ENCODE results near the gene STUB1. TPM values are rescaled to one million over a fixed set of nuclear protein-coding genes. Genes with fewer than 3 reads are reported as not detected.

The STUB1 gene
- total and polyA plus RNA-seq, 2 experiments from 2014 or later = 91.7 to 108 TPM

DNA sequence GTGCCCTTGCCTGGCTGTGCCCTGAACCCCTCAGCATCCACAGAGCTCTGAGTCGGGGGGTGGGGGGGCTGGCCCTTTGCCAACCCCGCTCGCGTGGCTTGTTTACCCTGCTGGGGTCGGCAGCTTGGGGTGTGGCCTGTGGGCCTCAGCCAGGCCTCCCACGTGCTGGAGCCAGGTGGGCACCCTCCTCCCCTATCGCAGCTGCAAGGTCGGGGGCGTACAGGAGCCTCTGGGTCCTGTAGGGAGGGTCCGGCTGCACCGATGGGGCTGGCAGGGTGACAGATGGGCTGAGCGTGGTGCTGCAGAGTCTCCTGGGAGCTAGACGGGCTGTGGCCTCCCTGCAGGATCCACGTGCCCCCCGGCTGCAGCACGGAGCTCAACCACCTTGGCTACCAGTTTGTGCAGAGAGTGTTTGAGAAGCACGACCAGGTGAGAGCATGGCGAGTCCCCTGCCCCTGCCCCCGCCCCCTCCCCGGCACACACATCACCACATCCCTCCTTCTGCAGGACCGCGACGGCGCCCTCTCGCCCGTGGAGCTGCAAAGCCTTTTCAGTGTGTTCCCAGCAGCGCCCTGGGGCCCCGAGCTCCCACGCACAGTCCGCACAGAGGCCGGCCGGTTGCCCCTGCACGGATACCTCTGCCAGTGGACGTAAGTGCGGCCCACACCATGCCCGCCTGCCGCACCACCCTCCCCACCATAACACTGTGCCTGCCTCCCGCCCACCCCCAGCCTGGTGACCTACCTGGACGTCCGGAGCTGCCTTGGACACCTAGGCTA, 8.7 kb upstream of the STUB1 start:
- TF ChIP-seq NANOG (IDR thresholded peaks at IDR 0.05; ENCODE audit: borderline replicate concordance) = no peak
- TF ChIP-seq, protein P1, sequence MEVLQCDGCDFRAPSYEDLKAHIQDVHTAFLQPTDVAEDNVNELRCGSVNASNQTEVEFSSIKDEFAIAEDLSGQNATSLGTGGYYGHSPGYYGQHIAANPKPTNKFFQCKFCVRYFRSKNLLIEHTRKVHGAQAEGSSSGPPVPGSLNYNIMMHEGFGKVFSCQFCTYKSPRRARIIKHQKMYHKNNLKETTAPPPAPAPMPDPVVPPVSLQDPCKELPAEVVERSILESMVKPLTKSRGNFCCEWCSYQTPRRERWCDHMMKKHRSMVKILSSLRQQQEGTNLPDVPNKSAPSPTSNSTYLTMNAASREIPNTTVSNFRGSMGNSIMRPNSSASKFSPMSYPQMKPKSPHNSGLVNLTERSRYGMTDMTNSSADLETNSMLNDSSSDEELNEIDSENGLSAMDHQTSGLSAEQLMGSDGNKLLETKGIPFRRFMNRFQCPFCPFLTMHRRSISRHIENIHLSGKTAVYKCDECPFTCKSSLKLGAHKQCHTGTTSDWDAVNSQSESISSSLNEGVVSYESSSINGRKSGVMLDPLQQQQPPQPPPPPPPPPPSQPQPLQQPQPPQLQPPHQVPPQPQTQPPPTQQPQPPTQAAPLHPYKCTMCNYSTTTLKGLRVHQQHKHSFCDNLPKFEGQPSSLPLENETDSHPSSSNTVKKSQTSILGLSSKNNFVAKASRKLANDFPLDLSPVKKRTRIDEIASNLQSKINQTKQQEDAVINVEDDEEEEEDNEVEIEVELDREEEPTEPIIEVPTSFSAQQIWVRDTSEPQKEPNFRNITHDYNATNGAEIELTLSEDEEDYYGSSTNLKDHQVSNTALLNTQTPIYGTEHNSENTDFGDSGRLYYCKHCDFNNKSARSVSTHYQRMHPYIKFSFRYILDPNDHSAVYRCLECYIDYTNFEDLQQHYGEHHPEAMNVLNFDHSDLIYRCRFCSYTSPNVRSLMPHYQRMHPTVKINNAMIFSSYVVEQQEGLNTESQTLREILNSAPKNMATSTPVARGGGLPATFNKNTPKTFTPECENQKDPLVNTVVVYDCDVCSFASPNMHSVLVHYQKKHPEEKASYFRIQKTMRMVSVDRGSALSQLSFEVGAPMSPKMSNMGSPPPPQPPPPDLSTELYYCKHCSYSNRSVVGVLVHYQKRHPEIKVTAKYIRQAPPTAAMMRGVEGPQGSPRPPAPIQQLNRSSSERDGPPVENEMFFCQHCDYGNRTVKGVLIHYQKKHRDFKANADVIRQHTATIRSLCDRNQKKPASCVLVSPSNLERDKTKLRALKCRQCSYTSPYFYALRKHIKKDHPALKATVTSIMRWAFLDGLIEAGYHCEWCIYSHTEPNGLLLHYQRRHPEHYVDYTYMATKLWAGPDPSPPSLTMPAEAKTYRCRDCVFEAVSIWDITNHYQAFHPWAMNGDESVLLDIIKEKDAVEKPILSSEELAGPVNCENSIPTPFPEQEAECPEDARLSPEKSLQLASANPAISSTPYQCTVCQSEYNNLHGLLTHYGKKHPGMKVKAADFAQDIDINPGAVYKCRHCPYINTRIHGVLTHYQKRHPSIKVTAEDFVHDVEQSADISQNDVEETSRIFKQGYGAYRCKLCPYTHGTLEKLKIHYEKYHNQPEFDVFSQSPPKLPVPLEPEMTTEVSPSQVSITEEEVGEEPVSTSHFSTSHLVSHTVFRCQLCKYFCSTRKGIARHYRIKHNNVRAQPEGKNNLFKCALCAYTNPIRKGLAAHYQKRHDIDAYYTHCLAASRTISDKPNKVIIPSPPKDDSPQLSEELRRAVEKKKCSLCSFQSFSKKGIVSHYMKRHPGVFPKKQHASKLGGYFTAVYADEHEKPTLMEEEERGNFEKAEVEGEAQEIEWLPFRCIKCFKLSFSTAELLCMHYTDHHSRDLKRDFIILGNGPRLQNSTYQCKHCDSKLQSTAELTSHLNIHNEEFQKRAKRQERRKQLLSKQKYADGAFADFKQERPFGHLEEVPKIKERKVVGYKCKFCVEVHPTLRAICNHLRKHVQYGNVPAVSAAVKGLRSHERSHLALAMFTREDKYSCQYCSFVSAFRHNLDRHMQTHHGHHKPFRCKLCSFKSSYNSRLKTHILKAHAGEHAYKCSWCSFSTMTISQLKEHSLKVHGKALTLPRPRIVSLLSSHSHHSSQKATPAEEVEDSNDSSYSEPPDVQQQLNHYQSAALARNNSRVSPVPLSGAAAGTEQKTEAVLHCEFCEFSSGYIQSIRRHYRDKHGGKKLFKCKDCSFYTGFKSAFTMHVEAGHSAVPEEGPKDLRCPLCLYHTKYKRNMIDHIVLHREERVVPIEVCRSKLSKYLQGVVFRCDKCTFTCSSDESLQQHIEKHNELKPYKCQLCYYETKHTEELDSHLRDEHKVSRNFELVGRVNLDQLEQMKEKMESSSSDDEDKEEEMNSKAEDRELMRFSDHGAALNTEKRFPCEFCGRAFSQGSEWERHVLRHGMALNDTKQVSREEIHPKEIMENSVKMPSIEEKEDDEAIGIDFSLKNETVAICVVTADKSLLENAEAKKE (CRISPR knock-in tag; IDR thresholded peaks at IDR 0.05) = no peak
- no peak for TF ChIP-seq POLR2AphosphoS5 (IDR thresholded peaks at IDR 0.05; ENCODE audit: low read depth)
- TF ChIP-seq CTCF (conservative IDR thresholded peaks at IDR 0.05; ENCODE audit: low read depth in 2 of 2) = no peak
- TF ChIP-seq, protein P2, sequence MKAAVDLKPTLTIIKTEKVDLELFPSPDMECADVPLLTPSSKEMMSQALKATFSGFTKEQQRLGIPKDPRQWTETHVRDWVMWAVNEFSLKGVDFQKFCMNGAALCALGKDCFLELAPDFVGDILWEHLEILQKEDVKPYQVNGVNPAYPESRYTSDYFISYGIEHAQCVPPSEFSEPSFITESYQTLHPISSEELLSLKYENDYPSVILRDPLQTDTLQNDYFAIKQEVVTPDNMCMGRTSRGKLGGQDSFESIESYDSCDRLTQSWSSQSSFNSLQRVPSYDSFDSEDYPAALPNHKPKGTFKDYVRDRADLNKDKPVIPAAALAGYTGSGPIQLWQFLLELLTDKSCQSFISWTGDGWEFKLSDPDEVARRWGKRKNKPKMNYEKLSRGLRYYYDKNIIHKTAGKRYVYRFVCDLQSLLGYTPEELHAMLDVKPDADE (IDR thresholded peaks at IDR 0.05) = no peak
- no peak for TF ChIP-seq JUNB (IDR thresholded peaks at IDR 0.05; ENCODE audit: unreplicated experiment)
- no peak for TF ChIP-seq STAT1 (IDR thresholded peaks at IDR 0.05; ENCODE audit: unreplicated experiment)
- TF ChIP-seq EZH2 (IDR thresholded peaks at IDR 0.05; ENCODE audit: low read depth, unreplicated experiment) = no peak
- TF ChIP-seq EZH2phosphoT487 (IDR thresholded peaks at IDR 0.05; ENCODE audit: unreplicated experiment) = no peak
- TF ChIP-seq, protein P3, sequence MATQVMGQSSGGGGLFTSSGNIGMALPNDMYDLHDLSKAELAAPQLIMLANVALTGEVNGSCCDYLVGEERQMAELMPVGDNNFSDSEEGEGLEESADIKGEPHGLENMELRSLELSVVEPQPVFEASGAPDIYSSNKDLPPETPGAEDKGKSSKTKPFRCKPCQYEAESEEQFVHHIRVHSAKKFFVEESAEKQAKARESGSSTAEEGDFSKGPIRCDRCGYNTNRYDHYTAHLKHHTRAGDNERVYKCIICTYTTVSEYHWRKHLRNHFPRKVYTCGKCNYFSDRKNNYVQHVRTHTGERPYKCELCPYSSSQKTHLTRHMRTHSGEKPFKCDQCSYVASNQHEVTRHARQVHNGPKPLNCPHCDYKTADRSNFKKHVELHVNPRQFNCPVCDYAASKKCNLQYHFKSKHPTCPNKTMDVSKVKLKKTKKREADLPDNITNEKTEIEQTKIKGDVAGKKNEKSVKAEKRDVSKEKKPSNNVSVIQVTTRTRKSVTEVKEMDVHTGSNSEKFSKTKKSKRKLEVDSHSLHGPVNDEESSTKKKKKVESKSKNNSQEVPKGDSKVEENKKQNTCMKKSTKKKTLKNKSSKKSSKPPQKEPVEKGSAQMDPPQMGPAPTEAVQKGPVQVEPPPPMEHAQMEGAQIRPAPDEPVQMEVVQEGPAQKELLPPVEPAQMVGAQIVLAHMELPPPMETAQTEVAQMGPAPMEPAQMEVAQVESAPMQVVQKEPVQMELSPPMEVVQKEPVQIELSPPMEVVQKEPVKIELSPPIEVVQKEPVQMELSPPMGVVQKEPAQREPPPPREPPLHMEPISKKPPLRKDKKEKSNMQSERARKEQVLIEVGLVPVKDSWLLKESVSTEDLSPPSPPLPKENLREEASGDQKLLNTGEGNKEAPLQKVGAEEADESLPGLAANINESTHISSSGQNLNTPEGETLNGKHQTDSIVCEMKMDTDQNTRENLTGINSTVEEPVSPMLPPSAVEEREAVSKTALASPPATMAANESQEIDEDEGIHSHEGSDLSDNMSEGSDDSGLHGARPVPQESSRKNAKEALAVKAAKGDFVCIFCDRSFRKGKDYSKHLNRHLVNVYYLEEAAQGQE (IDR thresholded peaks at IDR 0.05; ENCODE audit: unreplicated experiment) = no peak
- no peak for TF ChIP-seq ZNF331 (CRISPR knock-in tag; IDR thresholded peaks at IDR 0.05; ENCODE audit: low read depth)
- TF ChIP-seq ZNF114 (CRISPR knock-in tag; IDR thresholded peaks at IDR 0.05) = no peak
- no peak for TF ChIP-seq CREB1 (CRISPR knock-in tag; IDR thresholded peaks at IDR 0.05; ENCODE audit: low read depth)
- H3K27me3 ChIP-seq (ENCODE audit: insufficient read depth) = no peaks in the 10 kb centered on the region
- peaks cover 3% of the 10 kb centered on the region for H4K20me1 ChIP-seq (replicated peaks; ENCODE audit: insufficient read depth)
- H3K9me2 ChIP-seq (ENCODE audit: insufficient read depth) = no peaks in the 10 kb centered on the region
- no peak overlapping the region for H3K4me3 ChIP-seq
- DNase-seq (ENCODE audit: low spot score) = no peak
- Mint-ChIP-seq H3K27ac (no peak overlapping the region), H3K27me3 (ENCODE audit: insufficient read depth, low read depth, poor library complexity) (peaks cover 6% of the 10 kb centered on the region), H3K9me3 (no peaks in the 10 kb centered on the region; the same call in 2 of the 3 replicates), H3K4me3 (no peak overlapping the region), H3K36me3 (ENCODE audit: low read depth) (peaks cover 21% of the 10 kb centered on the region), H3K4me1 (peaks cover 6% of the 10 kb centered on the region; the same call in 2 of the 3 replicates)
- peaks cover 11% of the 10 kb centered on the region; the same call in 1 of the 2 replicates for H3K36me3 ChIP-seq (ENCODE audit: insufficient read depth)
- H3K4me1 ChIP-seq (ENCODE audit: insufficient read depth) = no peaks in the 10 kb centered on the region; the same call in 1 of the 2 replicates
- peaks cover 23% of the 10 kb centered on the region; the same call in 1 of the 2 replicates for H3F3A ChIP-seq (replicated peaks; ENCODE audit: low read depth)
- no peak for ATAC-seq
- H3K27ac ChIP-seq (ENCODE audit: low read depth) = no peak overlapping the region
- peaks cover 16% of the 10 kb centered on the region for H3K79me2 ChIP-seq (replicated peaks; ENCODE audit: insufficient read depth)
- no peak overlapping the region for H3K4me2 ChIP-seq
- no peak overlapping the region for H2AFZ ChIP-seq

All from GM23338 (cell line).